ENCODE data around the gene ASB15.

Gene ASB15

GRCh38 chr7:123637878-123638277 is 36.3 kb downstream of the ASB15 start:
- no peak for DNase-seq

- DNase-seq, result no peak
Measured at GRCh38 chr7:123639631-123640030, 38.0 kb downstream of the ASB15 start.

GRCh38 chr7:123640583-123640982 is 39.0 kb downstream of the ASB15 start:
- DNase-seq, result no peak

GRCh38 chr7:123641901-123642300 is 40.3 kb downstream of the ASB15 start:
- DNase-seq, result no peak

DNA sequence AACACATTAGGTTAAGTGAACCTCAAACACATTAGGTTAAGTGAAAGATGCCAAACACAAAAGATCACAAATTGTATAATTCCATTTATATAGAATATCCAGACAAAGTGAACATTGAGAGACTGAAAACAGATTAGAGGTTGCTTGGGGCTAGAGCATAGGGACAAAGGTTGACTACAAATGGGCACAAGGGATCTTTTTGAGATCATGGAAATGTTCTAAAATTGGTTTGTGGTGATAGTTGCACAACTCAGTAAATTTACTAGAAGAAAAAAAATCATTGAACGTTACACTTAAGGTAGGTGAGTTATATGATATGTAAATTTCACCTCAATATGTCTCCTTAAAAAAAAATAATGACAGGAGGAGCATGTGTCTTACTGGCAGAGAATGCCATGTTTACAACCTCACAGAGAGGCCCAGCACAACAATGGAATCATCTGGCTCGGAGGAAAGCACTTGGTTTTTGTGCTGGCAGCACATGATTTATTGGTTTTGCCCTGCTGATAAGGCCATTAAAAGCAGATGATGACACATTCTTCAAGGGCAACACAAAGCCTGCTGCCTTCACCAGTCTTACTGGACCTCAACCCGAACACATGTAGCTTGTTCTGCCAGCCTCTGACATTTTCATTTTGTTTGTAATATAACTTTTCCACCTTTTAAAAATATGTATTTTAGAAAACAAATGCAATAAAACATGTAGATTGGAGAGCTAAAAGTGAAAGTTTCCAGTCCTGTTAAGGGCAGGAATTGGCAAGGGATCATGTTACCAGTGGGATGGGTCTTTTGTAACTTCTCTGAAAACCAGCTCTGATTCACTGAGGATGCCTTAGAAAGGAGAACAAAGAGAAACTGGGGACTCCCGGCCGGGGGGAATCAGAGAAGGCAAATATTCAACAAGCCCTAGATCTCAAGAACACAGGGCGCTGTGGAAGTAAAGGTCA is 42.1 kb downstream of the ASB15 start:
- DNase-seq, result no peak

DNA sequence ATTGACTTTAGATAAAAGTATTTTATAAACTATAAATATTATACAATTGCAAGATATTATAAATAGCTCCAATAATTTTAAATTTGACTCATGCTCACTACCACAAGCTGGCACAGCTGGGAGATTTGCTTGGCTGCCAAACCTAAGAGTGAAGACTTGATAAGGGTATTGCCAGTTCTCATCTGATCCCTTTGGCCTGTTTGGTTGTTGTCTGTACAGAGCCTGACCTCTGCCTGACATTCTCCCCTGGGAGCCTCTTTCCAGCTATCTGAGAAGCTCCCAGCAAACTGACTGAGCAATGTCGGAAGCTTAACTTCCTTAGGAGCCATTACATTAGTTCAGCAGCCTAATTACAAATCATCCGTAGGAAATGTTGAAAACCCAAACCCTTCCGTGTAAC is 43.9 kb downstream of the ASB15 start:
- no peak for DNase-seq

DNA sequence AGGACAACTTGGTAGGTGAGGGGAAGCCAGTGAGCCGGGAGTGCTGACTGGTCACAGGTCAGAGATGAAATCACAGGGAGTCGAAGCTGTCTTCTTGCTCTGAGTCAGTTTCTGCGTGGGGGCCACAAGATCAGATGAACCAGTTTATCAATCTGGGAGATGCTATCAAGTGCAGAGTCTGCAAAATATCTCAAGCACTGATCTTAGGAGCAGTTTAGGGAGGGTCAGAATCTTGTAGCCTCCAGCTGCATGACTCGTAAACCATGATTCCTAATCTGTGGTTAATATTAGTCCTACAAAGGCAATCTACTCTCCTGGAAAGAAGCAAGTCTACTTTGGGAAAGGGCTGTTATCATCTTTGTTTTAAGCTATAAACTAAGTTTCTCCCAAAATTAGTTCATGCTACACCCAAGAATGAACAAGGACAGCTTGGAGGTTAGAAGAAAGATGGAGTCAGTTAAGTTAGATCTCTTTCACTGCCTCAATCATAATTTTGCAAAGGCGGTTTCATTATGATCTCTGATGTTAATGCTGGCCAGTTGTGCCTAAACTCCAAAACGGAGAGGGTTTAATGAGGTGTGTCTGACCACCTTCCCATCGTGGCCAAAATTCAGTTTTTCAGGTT is 45.6 kb downstream of the ASB15 start:
- DNase-seq, result no peak

GRCh38 chr7:123649964-123650363 is 48.3 kb downstream of the ASB15 start:
- no peak for DNase-seq

DNA sequence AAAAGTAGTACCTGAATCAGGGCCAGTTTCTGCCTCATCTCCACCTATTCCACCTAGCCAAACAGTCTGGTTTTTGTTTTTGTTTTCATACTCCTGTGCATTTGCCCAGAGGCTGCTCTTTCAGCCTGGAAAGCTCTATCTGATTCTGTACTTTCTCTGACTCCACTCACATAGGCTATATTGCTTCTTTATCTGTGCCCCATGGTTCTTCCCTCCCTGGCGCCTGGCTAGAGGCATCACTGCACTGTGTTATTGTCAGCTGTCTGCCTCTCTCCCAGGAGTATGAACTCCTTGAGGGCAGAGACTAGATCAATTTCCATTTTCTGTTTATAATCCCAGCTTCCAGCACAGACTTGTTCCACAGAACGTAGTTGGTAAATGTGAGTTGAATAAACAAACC is 49.0 kb downstream of the ASB15 start:
- no peak for DNase-seq

DNA sequence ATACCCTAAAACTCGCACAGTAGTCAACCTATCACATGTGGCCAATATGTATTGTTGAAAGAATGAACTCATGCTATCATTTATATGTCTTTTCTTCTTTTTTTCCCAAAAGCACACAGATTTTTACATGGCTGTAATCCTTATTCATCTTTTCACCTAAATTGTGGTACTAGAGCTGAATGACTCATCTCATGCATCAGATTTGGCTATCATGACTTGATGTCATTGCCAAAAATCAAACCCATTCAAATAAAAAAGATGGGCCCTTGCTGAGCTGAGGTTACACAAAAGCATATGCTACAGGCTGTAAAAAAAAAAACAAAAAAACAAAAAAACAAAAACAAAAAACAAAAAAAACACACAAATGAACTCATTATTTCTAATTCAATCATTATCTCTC is 50.8 kb downstream of the ASB15 start:
- DNase-seq, result no peak

DNA sequence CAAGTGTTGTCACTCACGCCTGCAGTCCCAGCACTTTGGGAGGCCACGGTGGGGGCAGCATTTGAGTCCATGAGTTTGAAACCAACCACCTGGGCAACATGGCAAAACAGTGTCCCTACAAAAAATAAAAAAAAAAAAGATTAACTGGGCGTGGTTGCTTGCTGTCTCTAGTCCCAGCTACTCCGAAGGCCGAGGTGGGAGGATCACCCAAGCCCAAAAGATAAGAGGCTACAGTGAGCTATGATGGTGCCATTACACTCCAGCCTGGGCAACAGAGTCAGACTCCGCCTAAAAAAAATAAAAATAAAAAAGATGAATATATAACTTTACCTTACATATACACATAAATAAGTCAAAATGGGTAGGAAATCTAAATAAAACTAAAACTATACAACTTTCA is 51.5 kb downstream of the ASB15 start:
- no peak for DNase-seq

GRCh38 chr7:123655614-123656013 is 54.0 kb downstream of the ASB15 start, which contains the start of gene LMOD2:
Gene LMOD2, plus strand, starts transcription at chr7:123655866. Its CDS starts 98 bp downstream, at chr7:123655964.
- DNase-seq, result no peak

GRCh38 chr7:123656544-123657303 is 55.1 kb downstream of the ASB15 start:
- DNase-seq, result no peak

- DNase-seq, result no peak
Measured at GRCh38 chr7:123657304-123657685, 55.7 kb downstream of the ASB15 start.

GRCh38 chr7:123658023-123658422 is 56.4 kb downstream of the ASB15 start:
- DNase-seq, result no peak

GRCh38 chr7:123660514-123661354 is 59.1 kb downstream of the ASB15 start:
- DNase-seq, result no peak

DNA sequence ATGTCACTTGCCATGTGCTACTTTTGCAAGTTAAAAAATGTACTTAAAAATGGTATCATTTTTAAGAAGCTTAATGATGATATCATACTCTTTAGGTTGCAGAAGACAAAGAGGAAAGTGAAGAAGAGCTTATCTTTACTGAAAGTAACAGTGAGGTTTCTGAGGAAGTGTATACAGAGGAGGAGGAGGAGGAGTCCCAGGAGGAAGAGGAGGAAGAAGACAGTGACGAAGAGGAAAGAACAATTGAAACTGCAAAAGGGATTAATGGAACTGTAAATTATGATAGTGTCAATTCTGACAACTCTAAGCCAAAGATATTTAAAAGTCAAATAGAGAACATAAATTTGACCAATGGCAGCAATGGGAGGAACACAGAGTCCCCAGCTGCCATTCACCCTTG is 60.1 kb downstream of the ASB15 start:
- DNase-seq, result no peak

DNA sequence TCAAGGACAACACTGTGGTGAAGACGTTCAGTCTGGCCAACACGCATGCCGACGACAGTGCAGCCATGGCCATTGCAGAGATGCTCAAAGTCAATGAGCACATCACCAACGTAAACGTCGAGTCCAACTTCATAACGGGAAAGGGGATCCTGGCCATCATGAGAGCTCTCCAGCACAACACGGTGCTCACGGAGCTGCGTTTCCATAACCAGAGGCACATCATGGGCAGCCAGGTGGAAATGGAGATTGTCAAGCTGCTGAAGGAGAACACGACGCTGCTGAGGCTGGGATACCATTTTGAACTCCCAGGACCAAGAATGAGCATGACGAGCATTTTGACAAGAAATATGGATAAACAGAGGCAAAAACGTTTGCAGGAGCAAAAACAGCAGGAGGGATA is 60.7 kb downstream of the ASB15 start:
- no peak for DNase-seq

- DNase-seq, result no peak
Measured at GRCh38 chr7:123662755-123663154, 61.1 kb downstream of the ASB15 start.

DNA sequence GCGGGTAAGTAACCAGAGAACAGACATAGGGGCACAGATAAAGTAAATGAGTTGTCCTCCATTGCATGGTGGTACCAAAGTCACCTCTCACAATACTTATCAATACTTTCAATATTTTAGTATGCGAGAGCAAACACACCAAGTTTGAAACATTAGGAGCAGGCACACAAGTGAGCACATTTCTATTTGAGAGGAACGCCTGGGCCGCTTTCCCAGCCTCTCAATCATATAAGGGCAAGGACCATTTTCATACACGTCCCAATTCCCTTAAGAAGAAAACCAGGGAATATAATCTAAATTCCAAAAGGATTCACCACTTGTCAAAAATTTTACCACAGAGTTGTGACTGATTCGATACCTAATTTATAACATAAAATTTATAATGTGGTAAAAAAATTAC is 61.6 kb downstream of the ASB15 start:
- DNase-seq, result no peak

DNA sequence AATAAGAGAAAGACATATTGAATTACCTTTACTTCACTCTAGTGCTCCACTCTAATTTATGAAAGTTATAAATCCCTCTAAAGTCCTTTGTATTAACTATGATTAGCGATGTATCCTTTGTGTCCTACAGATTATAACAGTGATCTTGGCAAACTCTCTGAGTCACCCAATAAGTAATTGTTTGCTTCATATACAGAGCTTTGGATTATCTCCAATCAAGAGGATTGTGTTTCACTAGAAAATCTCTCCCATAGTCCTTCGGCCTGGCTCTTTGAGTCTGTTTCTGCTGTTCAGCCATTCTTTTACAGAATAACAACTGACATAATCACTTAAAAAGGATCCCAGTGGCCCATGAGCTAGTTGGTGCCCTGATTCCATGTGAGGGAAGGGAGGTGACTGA is 63.5 kb downstream of the ASB15 start:
- DNase-seq, result no peak

- no peak for DNase-seq
Measured at GRCh38 chr7:123665896-123666295, 64.3 kb downstream of the ASB15 start.

GRCh38 chr7:123666492-123666891 is 64.9 kb downstream of the ASB15 start:
- DNase-seq, result no peak

All from activated CD8-positive, alpha-beta memory T cell treated with anti-CD3 and anti-CD28 coated beads for 24 hours (primary cell).